Activated CD8-positive, alpha-beta memory T cell treated with anti-CD3 and anti-CD28 coated beads, Interleukin-2, amount 50 U/mL, for 4 hours (primary cell): ENCODE results near the gene OR2A5.
"Not testable (repeated sequence)": the region's sequence is repeated elsewhere in the genome, so short reads cannot be mapped to it uniquely, and the experiment has no call there.

Source experiments
- DNase-seq: peaks from one replicate; pipeline ENCODE4 v3.0.0-alpha.2; 2020

Gene OR2A5

GRCh38 chr7:144035385-144035784 is 13.4 kb upstream of the OR2A5 start:
- no peak for DNase-seq

GRCh38 chr7:144036302-144036885 is 12.4 kb upstream of the OR2A5 start:
- no peak for DNase-seq

- no peak for DNase-seq
Observed at GRCh38 chr7:144037414-144038035, 11.2 kb upstream of the OR2A5 start.

GRCh38 chr7:144038887-144039286 is 9.9 kb upstream of the OR2A5 start:
- no peak for DNase-seq

- no peak for DNase-seq
Observed at GRCh38 chr7:144049491-144049890, 743 bp downstream of the OR2A5 start.

GRCh38 chr7:144050093-144050492 is 1.3 kb downstream of the OR2A5 start:
- no peak for DNase-seq

GRCh38 chr7:144050884-144051283 is 2.1 kb downstream of the OR2A5 start:
- not testable (repeated sequence) for DNase-seq

GRCh38 chr7:144057954-144058353 is 9.2 kb downstream of the OR2A5 start:
- no peak for DNase-seq

- no peak for DNase-seq
Observed at GRCh38 chr7:144063710-144064109, 15.0 kb downstream of the OR2A5 start.

- no peak for DNase-seq
Observed at GRCh38 chr7:144069511-144069910, 20.8 kb downstream of the OR2A5 start, which contains the start of gene OR2A25. OR2A25 (plus strand) TSS chr7:144069811; CDS start chr7:144074220, 4,409 bp downstream.

GRCh38 chr7:144069953-144070352 is 21.2 kb downstream of the OR2A5 start:
- DNase-seq = no peak

- no peak for DNase-seq
Observed at GRCh38 chr7:144074374-144074773, 25.6 kb downstream of the OR2A5 start.

GRCh38 chr7:144085978-144086377 is 37.2 kb downstream of the OR2A5 start, which contains the start of gene OR2A12:
OR2A12 (plus strand) TSS chr7:144086278; CDS start chr7:144095108, 8,830 bp downstream.
- no peak for DNase-seq

- DNase-seq = no peak
Observed at GRCh38 chr7:144086730-144087129, 38.0 kb downstream of the OR2A5 start.

GRCh38 chr7:144087230-144087629 is 38.5 kb downstream of the OR2A5 start:
- DNase-seq = no peak

GRCh38 chr7:144090667-144091066 is 41.9 kb downstream of the OR2A5 start:
- no peak for DNase-seq

GRCh38 chr7:144098776-144099175 is 50.0 kb downstream of the OR2A5 start:
- no peak for DNase-seq

GRCh38 chr7:144100607-144101006 is 51.9 kb downstream of the OR2A5 start:
- no peak for DNase-seq

- DNase-seq = no peak
Observed at GRCh38 chr7:144102041-144102440, 53.3 kb downstream of the OR2A5 start.

GRCh38 chr7:144105211-144105610 is 56.5 kb downstream of the OR2A5 start:
- no peak for DNase-seq
